ENCODE measurements around the gene SLC29A3.
"Not testable (repeated sequence)": the region's sequence is repeated elsewhere in the genome, so short reads cannot be mapped to it uniquely, and the experiment has no call there.

SLC29A3 gene

GRCh38 chr10:71284544-71285179 is 34.4 kb upstream of the SLC29A3 start:
- no peak for DNase-seq

GRCh38 chr10:71285180-71285545 is 33.9 kb upstream of the SLC29A3 start:
- DNase-seq, result no peak

- no peak for DNase-seq
These were observed 33.1 kb upstream of the SLC29A3 start for GRCh38 chr10:71285986-71286385.

GRCh38 chr10:71286521-71287294 is 32.4 kb upstream of the SLC29A3 start:
- no peak for DNase-seq

- no peak for DNase-seq
These were observed 31.6 kb upstream of the SLC29A3 start for GRCh38 chr10:71287456-71287855.

GRCh38 chr10:71288461-71288860 is 30.6 kb upstream of the SLC29A3 start:
- DNase-seq, result no peak

GRCh38 chr10:71289421-71290130 is 29.5 kb upstream of the SLC29A3 start:
- DNase-seq, result no peak

GRCh38 chr10:71290331-71290730 is 28.7 kb upstream of the SLC29A3 start:
- no peak for DNase-seq

GRCh38 chr10:71290806-71291527 is 28.1 kb upstream of the SLC29A3 start:
- no peak for DNase-seq

- DNase-seq, result no peak
These were observed 27.5 kb upstream of the SLC29A3 start for GRCh38 chr10:71291528-71291900.

- DNase-seq, result no peak
These were observed 26.2 kb upstream of the SLC29A3 start for GRCh38 chr10:71292624-71293445.

GRCh38 chr10:71293446-71294084 is 25.5 kb upstream of the SLC29A3 start:
- no peak for DNase-seq

GRCh38 chr10:71294091-71294561 is 24.9 kb upstream of the SLC29A3 start:
- DNase-seq, result no peak

GRCh38 chr10:71294856-71295255 is 24.2 kb upstream of the SLC29A3 start:
- no peak for DNase-seq

GRCh38 chr10:71295641-71296040 is 23.4 kb upstream of the SLC29A3 start:
- DNase-seq, result no peak

- DNase-seq, result no peak
These were observed 23.0 kb upstream of the SLC29A3 start for GRCh38 chr10:71296086-71296485.

GRCh38 chr10:71296811-71297210 is 22.2 kb upstream of the SLC29A3 start:
- not testable (repeated sequence) for DNase-seq

GRCh38 chr10:71297343-71297742 is 21.7 kb upstream of the SLC29A3 start:
- no peak for DNase-seq

- DNase-seq, result no peak
These were observed 19.8 kb upstream of the SLC29A3 start for GRCh38 chr10:71299071-71299785.

- DNase-seq, result no peak
These were observed 18.3 kb upstream of the SLC29A3 start for GRCh38 chr10:71300555-71301370.
